ENCODE measurements around the gene MRGPRE.

MRGPRE gene

GRCh38 chr11:3196161-3197043, 35.8 kb downstream of the MRGPRE start:
- no peak for DNase-seq

GRCh38 chr11:3195251-3196160, 36.7 kb downstream of the MRGPRE start:
- no peak for DNase-seq

GRCh38 chr11:3194016-3194816, 38.0 kb downstream of the MRGPRE start:
- no peak for DNase-seq

GRCh38 chr11:3193373-3194015, 38.7 kb downstream of the MRGPRE start:
- no peak for DNase-seq

- DNase-seq: no peak
Measured at GRCh38 chr11:3192511-3193372, 39.5 kb downstream of the MRGPRE start.

- DNase-seq: no peak
Measured at GRCh38 chr11:3191586-3192324, 40.5 kb downstream of the MRGPRE start.

- DNase-seq: no peak
Measured at GRCh38 chr11:3190600-3190999, 41.6 kb downstream of the MRGPRE start.

- DNase-seq: no peak
Measured at GRCh38 chr11:3189886-3190583, 42.2 kb downstream of the MRGPRE start.

- DNase-seq: no peak
Measured at GRCh38 chr11:3189196-3189843, 42.9 kb downstream of the MRGPRE start.

- no peak for DNase-seq
Measured at GRCh38 chr11:3188496-3189195, 43.6 kb downstream of the MRGPRE start.

GRCh38 chr11:3186166-3186953, 45.9 kb downstream of the MRGPRE start:
- DNase-seq: no peak

- DNase-seq: no peak
Measured at GRCh38 chr11:3184732-3185347, 47.4 kb downstream of the MRGPRE start.

GRCh38 chr11:3183523-3183922, 48.7 kb downstream of the MRGPRE start:
- DNase-seq: no peak

- no peak for DNase-seq
Measured at GRCh38 chr11:3182462-3182852, 49.8 kb downstream of the MRGPRE start.

- DNase-seq: no peak
Measured at GRCh38 chr11:3181725-3182461, 50.3 kb downstream of the MRGPRE start.

- DNase-seq: no peak
Measured at GRCh38 chr11:3180869-3181268, 51.3 kb downstream of the MRGPRE start.

GRCh38 chr11:3178349-3178748, 53.9 kb downstream of the MRGPRE start:
- no peak for DNase-seq
